ENCODE measurements around the gene RASA3.

Gene RASA3

DNA sequence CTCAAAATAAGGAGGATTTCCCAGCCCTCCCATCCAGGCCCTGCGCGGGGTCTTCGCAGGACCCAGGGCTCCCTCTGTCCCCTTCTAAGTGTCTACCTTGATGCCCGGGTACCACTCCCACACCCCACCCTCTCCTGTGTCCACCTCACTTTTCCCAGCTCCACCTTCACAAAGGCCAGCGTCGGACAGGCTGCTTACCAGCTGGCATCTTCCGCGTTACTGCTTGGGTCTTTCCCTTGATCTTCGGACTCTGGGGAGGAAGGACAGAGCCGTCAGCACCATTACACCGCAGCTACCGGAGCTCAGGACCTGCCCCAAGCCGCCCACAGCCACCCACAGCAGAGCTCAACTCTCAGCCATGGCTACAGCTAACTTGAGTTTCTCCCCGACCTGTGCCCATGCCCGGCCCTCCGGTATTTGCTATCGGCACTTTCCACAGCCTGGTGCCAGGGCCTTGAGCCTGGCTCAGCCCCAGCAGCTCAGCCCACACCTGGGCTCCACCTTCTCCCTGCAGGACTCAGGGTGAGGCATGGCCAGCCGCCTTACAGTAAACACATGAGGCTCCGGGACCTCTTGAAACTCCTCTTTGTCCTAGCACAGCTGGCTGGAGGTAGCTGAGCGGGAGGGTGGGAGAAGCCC, 162.3 kb downstream of the RASA3 start:
- DNase-seq (ENCODE audit: low read depth in 2 of 2) = no peak

DNA sequence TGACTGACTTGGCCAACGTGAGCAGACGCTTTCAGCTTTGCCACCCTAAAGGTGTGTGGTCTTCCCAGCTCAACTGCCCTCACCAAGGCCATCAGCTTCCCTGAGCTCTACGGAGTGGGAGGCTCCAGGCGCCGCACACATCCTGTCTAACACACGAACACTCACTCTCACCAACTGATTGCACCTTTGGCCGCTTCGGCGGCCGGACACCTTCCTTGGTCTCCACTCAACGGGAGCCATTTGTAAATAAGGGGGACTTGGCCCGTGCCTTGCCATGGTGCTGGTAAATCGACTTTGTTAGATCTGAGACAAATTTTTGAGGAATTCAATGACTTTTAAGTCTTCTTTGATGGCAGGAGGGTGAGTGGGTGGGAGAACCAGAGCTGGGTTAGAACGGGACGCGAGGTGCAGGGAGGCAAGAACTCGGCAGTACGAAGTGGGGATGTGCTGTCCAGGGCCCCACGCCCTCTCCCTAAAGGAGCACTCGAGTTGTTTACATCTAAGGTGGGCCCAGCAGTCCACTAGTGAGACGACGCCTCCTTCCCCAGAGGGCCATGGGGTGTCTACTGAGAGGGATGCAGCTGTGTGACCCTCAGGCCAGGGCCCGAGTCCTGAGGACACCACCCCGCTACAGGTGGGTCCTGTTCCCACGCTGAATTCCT, 163.0 kb downstream of the RASA3 start:
- no peak for DNase-seq (ENCODE audit: low read depth in 2 of 2)

DNA sequence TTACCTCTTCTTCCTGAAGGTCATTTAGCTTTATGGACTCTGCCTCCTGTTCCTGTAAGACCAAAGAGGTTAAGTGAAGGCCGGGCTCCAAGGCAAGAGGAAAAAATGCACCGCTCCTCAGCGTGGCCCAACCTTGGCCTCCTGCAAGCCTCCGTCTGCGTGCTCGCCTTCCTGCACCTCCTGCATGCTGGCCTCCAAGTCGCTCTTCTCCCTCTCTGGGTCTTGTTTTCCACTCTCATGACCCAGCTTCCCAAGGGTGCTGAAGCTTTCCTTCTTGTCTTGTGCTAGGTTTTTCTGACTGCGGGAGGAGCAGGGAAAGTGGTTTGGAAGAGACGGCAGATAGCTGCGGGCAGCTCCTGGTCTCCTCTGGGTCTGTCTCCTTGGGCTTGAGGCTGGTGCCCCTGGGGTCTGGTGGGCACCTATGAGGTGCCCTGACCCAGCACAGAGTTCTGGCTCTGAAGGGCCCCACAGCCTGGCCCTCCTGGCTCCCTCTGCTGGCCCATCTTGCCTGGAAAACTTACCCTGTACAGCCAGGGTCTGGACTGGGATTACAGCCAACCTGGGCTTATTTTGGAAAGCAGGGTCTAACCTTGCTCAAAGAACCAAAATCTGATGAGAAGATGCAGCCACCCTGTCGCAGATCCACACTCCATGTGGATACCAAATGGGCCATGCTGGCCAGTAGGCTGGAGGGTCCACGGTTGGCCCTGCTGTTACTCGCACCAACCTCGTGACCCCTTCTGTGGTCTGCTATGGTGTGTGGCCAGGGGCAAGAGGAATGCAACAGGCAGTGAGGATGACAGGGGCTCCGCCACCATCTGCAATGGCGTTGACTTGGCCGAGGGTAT, 163.7 kb downstream of the RASA3 start:
- DNase-seq (ENCODE audit: low read depth in 2 of 2) = no peak

DNA sequence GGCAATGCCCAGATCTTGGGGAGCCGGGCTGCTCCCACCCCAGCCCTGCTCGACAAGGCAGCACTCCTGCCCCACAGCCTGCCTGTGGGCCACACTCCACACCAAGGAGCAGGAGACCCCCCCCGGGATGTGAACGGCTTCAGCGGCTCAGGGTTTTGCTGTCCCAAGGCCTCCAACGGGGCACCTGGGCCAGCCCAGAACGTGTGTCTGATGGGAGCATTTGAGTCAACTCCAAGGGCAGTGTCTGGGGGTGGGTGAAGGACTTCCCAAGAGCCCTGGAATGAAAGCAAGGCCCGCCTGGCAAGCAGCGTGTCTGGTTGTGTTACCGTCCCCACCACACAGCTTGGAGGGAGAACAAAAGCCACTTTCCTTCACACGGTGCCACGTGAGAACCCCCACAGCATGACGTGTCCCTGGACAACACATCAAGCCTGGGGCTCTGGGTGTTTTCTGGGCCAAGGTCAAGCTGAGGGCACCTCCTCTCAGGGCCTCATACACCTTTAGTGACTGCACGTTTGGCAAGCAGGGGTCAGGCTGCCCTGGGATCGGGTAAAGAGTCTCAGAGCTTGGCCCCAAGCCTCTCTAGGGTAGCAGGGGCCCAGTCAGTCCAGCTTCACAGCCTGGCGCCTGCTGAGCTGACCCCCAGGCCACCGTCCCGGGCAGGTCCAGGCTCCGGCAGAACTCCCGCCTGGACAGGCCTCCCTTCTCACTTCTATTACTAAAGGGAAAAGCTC, 164.5 kb downstream of the RASA3 start:
- no peak for DNase-seq (ENCODE audit: low read depth in 2 of 2)

DNA sequence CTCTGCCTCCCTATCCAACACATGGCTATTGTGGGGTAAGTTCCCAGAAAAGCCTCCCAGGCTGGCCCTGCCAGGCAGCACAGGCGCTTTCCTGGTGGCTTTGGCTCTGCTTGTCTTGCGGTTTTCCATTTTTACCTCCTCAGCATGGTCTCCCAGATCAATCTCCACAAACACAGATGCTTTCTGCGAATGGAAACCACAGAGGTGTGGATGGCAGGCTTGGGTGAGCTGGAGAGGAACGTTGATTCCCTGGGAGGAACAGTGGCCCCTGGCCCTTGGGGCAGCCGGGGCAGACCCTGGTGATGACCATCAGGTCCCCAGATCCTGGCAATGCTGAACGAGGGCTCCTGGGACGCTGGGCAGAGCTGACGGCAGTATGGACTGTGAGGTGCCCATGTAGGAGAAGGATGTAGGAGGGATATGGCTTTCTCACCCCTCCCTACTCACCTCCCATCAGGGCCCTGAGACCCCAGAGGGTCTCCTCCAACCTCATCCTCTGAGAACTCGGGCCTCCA, 165.2 kb downstream of the RASA3 start:
- no peak for DNase-seq (ENCODE audit: low read depth in 2 of 2)

DNA sequence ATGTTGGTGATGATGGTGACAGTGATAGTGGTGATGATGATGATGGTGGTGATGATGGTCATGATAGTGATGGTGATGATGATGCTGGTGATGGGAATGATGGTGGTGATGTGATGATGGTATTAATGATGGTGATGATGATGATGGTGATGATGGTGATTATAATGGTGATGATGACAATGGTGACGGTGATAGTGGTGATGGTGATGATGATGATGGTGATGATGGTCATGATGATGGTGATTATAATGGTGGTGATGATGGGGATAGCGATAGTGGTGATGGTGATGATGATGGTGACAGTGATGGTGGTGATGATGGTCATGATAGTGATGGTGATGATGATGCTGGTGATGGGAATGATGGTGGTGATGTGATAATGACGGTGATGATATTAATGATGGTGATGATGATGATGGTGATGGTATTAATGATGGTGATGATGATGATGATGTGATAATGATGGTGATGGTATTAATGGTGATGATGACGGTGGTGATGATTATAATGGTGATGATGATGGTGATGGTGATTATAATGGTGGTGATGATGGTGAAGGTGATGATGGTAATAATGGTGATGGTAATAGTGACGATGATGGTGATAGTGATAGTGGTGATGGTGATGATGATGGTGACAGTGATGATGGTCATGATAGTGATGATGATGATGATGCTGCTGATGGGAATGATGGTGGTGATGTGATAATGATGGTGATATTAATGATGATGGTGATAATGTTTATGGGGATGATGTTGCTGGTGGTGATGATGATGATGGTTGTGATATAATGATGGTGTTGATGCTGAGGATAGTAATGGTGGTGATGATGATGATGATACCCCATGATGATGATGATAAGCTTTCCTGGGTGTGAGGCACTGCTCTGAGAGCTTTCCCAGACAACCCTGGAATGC, 166.2 kb downstream of the RASA3 start:
- DNase-seq (ENCODE audit: low read depth in 2 of 2) = no peak

DNA sequence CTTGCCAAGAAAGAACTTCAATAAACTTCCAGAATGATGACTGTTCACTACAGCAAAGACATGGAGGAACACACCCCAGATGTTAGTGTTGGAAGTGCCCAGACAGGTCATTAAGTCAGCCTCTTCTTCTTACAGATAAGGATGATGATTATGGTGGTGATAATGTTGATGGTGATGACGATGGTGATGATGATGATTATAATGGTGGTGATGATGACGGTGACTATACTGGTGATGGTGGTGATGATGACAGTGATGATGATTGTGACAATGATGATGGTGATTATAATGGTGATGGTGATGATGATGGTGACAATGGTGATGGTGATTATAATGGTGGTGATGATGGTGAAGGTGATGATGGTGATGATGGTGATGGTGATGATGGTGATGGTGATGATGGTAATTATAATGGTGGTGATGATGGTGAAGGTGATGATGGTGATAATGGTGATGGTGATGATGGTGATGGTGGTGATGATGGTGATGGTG, 167.0 kb downstream of the RASA3 start:
- DNase-seq (ENCODE audit: low read depth in 2 of 2) = no peak

DNA sequence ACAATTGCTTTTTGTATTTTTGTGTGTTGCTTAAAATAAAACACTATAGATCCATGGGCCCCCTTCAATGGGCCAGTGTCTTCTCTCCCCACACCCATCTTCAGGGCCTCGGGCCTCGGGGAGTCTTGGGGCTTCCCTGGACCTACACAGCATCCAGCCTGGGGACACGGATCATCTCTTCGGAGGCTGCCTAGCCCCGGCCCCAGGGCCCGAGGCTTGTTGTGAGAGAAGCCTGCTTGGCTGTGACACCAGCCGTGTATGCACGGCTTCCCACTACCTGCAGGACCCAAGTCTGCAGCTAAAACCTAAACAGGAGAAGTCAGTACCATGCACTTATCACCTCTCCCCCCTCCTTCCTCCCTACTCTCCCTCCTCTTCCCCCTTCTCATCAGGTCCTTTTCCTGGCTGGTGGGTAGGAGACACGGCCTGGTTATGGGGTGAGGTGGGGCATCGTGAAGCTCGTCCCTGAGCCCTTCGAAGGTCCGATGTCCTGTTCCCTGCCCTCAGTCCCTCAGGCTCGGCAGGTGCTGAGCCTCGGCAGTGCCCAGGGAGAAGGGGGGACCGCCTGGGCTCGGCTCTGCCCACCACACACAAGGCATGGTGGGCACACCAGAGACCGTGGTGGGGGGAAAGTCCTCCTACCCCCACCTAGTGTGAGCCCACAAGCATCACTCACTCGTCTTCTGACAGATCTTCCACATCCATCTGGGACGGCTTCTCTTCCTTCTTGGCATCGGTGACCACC, 168.0 kb downstream of the RASA3 start:
- DNase-seq (ENCODE audit: low read depth in 2 of 2) = no peak

DNA sequence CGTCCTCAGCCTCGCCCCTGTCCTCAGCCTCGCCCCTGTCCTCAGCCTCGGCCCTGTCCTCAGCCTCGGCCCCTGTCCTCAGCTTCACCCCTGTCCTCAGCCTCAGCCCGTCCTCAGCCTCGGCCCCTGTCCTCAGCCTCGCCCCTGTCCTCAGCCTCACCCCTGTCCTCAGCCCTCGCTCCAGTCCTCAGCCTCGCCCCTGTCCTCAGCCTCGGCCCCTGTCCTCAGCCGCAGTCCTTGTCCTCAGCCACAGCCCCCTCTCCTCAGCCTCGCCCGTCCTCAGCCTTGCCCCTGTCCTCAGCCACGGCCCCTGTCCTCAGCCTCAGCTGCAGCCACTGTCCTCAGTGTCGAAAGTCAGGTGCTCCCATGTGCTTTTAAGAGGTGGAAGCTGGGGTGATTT, 169.0 kb downstream of the RASA3 start:
- DNase-seq (ENCODE audit: low read depth in 2 of 2) = no peak

DNA sequence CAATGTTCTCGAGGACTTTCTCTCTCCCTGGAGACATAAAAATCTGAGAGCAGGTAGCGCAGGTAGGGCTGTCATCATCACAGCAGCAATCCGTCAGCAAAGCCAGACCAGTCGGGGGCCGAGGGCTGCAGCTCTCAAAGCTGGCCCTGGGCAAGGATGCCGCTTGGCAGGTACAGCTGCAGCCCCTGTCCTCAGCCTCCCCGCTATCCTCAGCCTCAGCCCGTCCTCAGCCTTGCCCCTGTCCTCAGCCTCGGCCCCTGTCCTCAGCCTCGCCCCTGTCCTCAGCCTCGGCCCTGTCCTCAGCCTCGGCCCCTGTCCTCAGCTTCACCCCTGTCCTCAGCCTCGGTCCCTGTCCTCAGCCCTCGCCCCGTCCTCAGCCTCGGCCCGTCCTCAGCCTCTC, 169.4 kb downstream of the RASA3 start:
- DNase-seq (ENCODE audit: low read depth in 2 of 2) = no peak

DNA sequence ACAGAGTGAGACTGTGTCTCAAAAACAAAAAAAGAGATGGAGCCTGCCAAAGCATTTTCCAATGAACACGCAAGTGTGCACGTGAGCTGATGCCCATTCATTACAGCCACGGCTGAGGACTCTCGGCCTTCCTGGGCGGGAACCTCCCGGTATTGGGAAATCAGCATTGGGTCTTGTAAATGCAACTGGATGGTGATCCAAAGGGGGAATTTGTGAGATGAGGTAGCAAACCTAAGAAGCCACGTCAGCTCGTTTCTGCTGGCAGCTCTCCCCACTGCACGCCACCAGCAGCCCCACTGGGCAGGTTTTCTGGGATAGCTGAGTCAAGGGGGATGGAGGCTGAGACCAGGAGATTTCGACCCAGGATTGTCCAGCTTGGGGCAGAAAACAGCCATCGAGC, 170.0 kb downstream of the RASA3 start:
- no peak for DNase-seq (ENCODE audit: low read depth in 2 of 2)

DNA sequence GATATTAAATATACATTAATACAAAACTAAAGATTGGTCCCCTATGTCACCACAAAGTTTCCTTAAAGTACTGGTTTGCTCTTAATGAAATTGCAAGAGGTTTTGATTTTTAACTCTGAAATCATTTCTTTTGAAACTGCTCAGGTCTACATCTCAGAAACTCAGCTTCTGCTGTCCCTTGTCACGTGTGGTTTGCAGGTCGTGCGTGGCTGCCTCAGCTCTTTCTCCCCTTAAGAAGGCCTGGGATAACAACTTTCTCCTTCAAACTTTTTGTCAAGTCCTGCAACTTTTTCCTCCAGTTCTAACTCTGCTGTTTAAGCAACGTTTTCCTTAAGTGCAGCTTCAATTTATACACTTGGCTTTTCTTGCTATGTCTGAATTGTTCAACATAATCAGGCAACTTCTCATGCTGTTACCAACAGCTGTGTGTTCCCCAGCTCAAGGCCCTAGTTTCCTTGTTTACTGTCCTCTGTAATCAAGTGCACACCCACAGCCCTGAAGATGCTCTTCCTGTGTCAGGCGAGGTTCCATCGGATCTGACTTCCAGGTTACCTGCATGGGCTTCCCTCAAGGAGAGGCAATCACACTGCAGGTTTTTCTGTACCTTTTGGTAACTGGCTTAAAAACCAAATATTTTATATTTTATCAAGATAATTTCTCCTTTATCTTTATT, 172.0 kb downstream of the RASA3 start:
- DNase-seq (ENCODE audit: low read depth in 2 of 2) = no peak

DNA sequence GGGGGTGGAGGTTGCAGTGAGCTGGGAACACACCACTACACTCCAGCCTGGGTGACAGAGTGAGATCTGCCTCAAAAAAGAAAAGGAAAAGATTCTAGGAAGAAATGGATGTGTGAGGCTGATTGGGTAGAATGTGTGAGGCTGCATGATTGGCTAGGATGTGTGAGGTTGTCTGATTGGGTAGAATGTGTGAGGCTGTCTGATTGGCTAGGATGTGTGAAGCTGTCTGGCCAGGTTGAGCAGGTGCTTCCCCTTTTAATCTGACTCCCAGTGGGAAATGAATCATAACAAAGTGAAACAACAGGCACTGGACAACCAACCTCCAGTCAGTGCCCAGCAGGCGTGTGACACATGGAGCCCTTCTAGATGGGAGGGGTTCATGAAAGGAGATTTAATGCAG, 173.2 kb downstream of the RASA3 start:
- no peak for DNase-seq (ENCODE audit: low read depth in 2 of 2)

DNA sequence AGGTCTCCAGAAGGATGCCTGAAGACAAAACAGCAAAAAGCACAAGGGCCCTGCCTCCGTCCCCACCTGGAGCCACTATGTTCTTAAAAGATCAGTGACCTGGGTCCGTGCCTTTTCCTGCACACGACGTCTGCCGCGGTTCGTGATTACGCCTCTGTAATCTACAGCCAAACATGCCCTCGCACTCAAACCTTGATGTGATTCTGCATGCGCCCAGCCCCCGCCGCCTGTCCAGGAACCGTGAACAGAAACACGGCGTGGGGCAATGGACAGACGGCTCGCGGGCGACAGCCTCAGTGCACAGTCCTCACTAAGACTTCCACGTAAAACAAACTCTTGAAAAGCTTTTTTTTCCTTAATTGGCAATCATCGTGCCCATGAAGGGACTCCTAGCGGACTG, 174.1 kb downstream of the RASA3 start:
- DNase-seq (ENCODE audit: low read depth in 2 of 2) = no peak

DNA sequence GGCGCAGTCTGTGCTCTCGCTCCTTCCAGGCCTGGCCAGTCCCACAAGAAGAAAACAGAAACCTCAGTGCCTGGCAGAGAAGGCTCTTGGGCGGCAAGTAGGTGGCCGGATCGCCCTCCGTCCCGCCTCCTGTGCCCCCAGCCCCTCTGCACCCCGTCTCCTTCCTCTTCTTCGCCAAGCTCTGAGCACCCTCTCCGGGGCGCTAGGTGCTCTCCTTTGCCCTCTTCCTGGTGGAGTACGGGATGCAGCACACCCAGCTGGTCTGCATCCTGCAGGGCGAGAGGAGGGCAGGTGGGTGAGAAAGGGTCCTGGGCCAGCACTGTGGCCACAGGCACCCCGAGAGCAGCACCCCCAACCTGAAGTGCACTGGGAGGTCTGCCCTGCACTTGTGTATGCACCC, 175.9 kb downstream of the RASA3 start:
- DNase-seq (ENCODE audit: low read depth in 2 of 2) = no peak

DNA sequence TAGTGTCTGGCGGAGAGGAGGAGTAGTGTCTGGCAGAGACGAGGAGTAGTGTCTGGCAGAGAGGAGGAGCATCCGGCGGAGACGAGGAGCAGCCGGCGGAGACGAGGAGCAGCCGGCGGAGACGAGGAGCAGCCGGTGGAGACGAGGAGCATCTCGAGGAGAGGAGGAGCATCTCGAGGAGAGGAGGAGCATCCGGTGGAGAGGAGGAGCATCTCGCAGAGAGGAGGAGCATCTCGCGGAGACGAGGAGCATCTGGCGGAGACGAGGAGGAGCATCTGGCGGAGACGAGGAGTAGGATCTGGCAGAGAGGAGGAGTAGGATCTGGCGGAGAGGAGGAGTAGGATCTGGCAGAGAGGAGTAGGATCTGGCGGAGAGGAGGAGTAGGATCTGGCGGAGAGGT, 176.7 kb downstream of the RASA3 start:
- no peak for DNase-seq (ENCODE audit: low read depth in 2 of 2)

DNA sequence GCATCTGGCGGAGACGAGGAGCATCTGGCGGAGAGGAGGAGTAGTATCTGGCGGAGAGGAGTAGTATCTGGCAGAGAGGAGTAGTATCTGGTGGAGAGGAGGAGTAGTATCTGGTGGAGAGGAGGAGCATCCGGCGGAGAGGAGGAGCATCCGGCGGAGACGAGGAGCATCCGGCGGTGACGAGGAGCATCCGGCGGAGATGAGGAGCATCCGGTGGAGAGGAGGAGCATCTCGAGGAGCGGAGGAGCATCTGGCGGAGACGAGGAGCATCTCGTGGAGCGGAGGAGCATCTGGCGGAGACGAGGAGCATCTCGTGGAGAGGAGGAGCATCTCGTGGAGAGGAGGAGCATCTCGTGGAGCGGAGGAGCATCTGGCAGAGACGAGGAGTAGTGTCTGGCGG, 177.2 kb downstream of the RASA3 start:
- DNase-seq (ENCODE audit: low read depth in 2 of 2) = no peak

DNA sequence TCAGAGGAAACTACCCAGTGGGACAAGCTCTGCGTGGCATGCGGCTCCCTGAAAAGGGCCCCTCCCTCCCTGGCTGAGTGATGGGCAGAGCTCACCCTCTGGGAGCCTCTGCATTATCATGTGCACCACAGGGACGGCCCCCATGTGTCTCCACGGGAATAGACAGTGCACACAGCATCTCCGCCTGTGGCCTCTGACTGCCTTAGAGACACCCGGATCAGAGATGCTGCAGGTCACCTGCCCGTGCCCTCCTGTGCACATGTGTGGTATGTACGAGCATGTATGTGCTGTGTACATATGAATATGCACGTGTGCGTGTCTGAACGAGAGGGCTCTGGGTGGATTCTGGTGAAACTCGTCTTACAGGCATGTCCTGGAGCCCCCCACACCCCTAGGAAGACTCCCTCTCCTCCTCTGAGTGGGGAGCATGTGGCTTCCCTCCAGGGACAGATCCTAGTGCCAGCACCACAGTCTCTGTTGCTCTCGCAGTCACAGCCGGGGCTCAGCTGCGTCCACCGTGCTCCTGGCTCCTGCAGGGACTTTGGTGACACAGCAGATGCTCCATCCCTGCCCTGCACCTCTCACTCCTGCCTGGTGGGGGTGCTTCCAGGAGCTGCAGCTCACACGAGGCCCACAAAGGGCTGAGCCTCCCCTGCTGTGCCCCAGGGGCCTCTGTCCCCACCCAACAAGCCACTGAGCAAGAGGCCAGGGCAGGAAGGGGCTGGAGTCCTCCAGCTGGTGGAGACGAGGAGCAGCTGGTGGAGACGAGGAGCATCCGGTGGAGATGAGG, 178.2 kb downstream of the RASA3 start:
- no peak for DNase-seq (ENCODE audit: low read depth in 2 of 2)

DNA sequence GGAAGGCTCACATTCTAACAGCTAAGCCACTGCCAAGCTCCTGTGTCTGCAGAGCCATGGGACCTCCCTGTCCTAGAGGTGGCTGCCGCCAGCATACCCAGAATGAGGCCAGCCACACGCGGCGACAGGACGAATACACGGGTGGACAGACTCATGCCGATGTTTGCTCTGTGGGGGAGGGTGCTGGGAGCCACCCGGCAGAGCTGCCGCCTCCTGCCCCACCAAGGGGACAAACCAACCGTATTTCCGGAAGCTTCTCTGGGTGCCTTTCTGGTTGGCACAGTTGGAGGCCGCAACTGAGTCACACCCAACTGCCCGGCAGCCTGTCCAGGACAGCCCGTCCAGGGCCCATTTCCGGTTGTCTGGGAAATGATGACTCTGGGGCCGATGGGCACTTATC, 178.9 kb downstream of the RASA3 start:
- DNase-seq (ENCODE audit: low read depth in 2 of 2) = no peak

Measured in stimulated activated CD8-positive, alpha-beta memory T cell treated with anti-CD3 and anti-CD28 coated beads, Interleukin-2, amount 100 ng/mL, for 1 hour (primary cell).